SK-N-SH treated with all-trans-retinoic acid at 6 μM for 48 hours (cell line): ENCODE measurements around the gene FBXO45.
"Not testable (repeated sequence)": the region's sequence is repeated elsewhere in the genome, so short reads cannot be mapped to it uniquely, and the experiment has no call there.

Experiments
- BACH2 ChIP-seq: fragments of 250-450 bp; sonication (Bioruptor Pico); IDR thresholded peaks from 2 replicates; pipeline ENCODE4 v1.9.0; 2021; ENCODE audit warnings: mild to moderate bottlenecking, borderline replicate concordance
- GLIS3 ChIP-seq: fragments of 250-450 bp; sonication (Bioruptor Pico); IDR thresholded peaks from 2 replicates; pipeline ENCODE4 v1.5.0; 2020; ENCODE audit warnings: mild to moderate bottlenecking, moderate library complexity
- ISL1 ChIP-seq: fragments of 250-450 bp; sonication (Bioruptor Pico); IDR thresholded peaks from 2 replicates; pipeline ENCODE4 v2.1.2; 2022; ENCODE audit warnings: mild to moderate bottlenecking, moderate library complexity
- RARB ChIP-seq: fragments of 250-450 bp; sonication (Bioruptor Pico); IDR thresholded peaks from 2 replicates; pipeline ENCODE4 v1.8.0; 2021; ENCODE audit warnings: mild to moderate bottlenecking, moderate library complexity
- TCF4 ChIP-seq: fragments of 250-450 bp; sonication (Bioruptor Pico); IDR thresholded peaks from 2 replicates; pipeline ENCODE4 v1.8.0; 2021; ENCODE audit warnings: mild to moderate bottlenecking, moderate library complexity, borderline replicate concordance
- ZC3H10 ChIP-seq: fragments of 250-450 bp; sonication (Bioruptor Pico); IDR thresholded peaks from 2 replicates; pipeline ENCODE4 v1.5.1; 2021; ENCODE audit warnings: mild to moderate bottlenecking, moderate library complexity
- ZNF70 ChIP-seq: fragments of 450-650 bp; formaldehyde crosslinking; IDR thresholded peaks from 2 replicates; pipeline ENCODE4 v1.5.0; 2020; ENCODE audit warnings: mild to moderate bottlenecking, moderate library complexity
- TF ChIP-seq, protein P1 (sequence below): fragments of 250-450 bp; sonication (Bioruptor Pico); IDR thresholded peaks from 2 replicates; pipeline ENCODE4 v1.5.1; 2020; ENCODE audit warnings: low read depth, mild to moderate bottlenecking, moderate library complexity
- TF ChIP-seq, protein P2 (sequence below): fragments of 250-450 bp; sonication (Bioruptor Pico); IDR thresholded peaks from 2 replicates; pipeline ENCODE4 v1.8.0; 2020; ENCODE audit warnings: mild to moderate bottlenecking, moderate library complexity, borderline replicate concordance
- TF ChIP-seq, protein P3 (sequence below): fragments of 250-450 bp; sonication (Bioruptor Pico); IDR thresholded peaks from 2 replicates; pipeline ENCODE4 v1.8.0; 2021; ENCODE audit warnings: low read depth, mild to moderate bottlenecking, moderate library complexity, borderline replicate concordance
- TF ChIP-seq, protein P4 (sequence below): fragments of 250-450 bp; sonication (Bioruptor Pico); IDR thresholded peaks from 2 replicates; pipeline ENCODE4 v1.5.1; 2021; ENCODE audit warnings: mild to moderate bottlenecking, moderate library complexity
- TF ChIP-seq, protein P5 (sequence below): fragments of 250-450 bp; sonication (Bioruptor Pico); IDR thresholded peaks from 2 replicates; pipeline ENCODE4 v1.5.0; 2020; ENCODE audit warnings: mild to moderate bottlenecking, moderate library complexity

DNA sequence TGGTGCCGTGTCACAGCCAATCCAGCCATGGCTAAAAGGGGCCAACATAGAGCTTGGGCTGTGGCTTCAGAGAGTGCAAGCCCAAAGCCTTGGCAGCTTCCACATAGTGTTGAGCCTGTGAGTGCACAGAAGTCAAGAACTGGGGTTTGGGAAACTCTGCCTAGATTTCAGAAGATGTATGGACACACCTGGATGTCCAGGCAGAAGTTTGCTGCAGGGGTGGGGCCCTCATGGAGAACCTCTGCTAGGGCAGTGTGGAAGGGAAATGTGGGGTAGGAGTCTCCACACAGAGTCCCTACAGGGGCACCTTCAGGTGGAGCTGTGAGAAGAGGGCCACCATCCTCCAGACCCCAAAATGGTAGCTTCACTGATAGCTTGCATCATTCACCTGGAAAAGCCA is 19.1 kb upstream of the FBXO45 start:
- TF ChIP-seq, protein P1, sequence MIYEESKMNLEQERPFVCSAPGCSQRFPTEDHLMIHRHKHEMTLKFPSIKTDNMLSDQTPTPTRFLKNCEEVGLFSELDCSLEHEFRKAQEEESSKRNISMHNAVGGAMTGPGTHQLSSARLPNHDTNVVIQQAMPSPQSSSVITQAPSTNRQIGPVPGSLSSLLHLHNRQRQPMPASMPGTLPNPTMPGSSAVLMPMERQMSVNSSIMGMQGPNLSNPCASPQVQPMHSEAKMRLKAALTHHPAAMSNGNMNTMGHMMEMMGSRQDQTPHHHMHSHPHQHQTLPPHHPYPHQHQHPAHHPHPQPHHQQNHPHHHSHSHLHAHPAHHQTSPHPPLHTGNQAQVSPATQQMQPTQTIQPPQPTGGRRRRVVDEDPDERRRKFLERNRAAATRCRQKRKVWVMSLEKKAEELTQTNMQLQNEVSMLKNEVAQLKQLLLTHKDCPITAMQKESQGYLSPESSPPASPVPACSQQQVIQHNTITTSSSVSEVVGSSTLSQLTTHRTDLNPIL (CRISPR knock-in tag): not testable (repeated sequence)
- TF ChIP-seq ZNF70, ISL1, RARB, TCF4, GLIS3, ZC3H10, BACH2 (CRISPR knock-in tag): not testable (repeated sequence)
- TF ChIP-seq, protein P2, sequence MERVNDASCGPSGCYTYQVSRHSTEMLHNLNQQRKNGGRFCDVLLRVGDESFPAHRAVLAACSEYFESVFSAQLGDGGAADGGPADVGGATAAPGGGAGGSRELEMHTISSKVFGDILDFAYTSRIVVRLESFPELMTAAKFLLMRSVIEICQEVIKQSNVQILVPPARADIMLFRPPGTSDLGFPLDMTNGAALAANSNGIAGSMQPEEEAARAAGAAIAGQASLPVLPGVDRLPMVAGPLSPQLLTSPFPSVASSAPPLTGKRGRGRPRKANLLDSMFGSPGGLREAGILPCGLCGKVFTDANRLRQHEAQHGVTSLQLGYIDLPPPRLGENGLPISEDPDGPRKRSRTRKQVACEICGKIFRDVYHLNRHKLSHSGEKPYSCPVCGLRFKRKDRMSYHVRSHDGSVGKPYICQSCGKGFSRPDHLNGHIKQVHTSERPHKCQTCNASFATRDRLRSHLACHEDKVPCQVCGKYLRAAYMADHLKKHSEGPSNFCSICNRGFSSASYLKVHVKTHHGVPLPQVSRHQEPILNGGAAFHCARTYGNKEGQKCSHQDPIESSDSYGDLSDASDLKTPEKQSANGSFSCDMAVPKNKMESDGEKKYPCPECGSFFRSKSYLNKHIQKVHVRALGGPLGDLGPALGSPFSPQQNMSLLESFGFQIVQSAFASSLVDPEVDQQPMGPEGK (CRISPR knock-in tag): not testable (repeated sequence)
- TF ChIP-seq, protein P3, sequence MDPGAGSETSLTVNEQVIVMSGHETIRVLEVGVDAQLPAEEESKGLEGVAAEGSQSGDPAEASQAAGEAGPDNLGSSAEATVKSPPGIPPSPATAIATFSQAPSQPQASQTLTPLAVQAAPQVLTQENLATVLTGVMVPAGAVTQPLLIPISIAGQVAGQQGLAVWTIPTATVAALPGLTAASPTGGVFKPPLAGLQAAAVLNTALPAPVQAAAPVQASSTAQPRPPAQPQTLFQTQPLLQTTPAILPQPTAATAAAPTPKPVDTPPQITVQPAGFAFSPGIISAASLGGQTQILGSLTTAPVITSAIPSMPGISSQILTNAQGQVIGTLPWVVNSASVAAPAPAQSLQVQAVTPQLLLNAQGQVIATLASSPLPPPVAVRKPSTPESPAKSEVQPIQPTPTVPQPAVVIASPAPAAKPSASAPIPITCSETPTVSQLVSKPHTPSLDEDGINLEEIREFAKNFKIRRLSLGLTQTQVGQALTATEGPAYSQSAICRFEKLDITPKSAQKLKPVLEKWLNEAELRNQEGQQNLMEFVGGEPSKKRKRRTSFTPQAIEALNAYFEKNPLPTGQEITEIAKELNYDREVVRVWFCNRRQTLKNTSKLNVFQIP (CRISPR knock-in tag): not testable (repeated sequence)
- TF ChIP-seq, protein P4, sequence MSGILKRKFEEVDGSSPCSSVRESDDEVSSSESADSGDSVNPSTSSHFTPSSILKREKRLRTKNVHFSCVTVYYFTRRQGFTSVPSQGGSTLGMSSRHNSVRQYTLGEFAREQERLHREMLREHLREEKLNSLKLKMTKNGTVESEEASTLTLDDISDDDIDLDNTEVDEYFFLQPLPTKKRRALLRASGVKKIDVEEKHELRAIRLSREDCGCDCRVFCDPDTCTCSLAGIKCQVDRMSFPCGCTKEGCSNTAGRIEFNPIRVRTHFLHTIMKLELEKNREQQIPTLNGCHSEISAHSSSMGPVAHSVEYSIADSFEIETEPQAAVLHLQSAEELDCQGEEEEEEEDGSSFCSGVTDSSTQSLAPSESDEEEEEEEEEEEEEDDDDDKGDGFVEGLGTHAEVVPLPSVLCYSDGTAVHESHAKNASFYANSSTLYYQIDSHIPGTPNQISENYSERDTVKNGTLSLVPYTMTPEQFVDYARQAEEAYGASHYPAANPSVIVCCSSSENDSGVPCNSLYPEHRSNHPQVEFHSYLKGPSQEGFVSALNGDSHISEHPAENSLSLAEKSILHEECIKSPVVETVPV (CRISPR knock-in tag): not testable (repeated sequence)
- TF ChIP-seq, protein P5, sequence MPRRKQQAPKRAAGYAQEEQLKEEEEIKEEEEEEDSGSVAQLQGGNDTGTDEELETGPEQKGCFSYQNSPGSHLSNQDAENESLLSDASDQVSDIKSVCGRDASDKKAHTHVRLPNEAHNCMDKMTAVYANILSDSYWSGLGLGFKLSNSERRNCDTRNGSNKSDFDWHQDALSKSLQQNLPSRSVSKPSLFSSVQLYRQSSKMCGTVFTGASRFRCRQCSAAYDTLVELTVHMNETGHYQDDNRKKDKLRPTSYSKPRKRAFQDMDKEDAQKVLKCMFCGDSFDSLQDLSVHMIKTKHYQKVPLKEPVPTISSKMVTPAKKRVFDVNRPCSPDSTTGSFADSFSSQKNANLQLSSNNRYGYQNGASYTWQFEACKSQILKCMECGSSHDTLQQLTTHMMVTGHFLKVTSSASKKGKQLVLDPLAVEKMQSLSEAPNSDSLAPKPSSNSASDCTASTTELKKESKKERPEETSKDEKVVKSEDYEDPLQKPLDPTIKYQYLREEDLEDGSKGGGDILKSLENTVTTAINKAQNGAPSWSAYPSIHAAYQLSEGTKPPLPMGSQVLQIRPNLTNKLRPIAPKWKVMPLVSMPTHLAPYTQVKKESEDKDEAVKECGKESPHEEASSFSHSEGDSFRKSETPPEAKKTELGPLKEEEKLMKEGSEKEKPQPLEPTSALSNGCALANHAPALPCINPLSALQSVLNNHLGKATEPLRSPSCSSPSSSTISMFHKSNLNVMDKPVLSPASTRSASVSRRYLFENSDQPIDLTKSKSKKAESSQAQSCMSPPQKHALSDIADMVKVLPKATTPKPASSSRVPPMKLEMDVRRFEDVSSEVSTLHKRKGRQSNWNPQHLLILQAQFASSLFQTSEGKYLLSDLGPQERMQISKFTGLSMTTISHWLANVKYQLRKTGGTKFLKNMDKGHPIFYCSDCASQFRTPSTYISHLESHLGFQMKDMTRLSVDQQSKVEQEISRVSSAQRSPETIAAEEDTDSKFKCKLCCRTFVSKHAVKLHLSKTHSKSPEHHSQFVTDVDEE (CRISPR knock-in tag): not testable (repeated sequence)
